ENCODE measurements around the gene TIMM44. TPM values are rescaled to one million over a fixed set of nuclear protein-coding genes. Genes with fewer than 3 reads are reported as not detected.
"Not testable (repeated sequence)": the region's sequence is repeated elsewhere in the genome, so short reads cannot be mapped to it uniquely, and the experiment has no call there.

TIMM44 gene
- total and polyA plus RNA-seq, 4 donors: 38.4 to 75.8 (median 53.0) TPM

GRCh38 chr19:7918615-7919421 lies 24.6 kb downstream of the TIMM44 start:
- 38 to 50% methylated on average over 42 of the region's 42 CpGs for WGBS, 2 donors
- peaks cover 0 to 44% (median 28%) of the 10 kb centered on the region in 3 donors for H3K27me3 ChIP-seq (ENCODE audit: control insufficient read depth in 3 of 3, insufficient read depth in 3 of 3, low read length in 2 of 3)
- DNase-seq (no peak), ATAC-seq (ENCODE audit: insufficient read depth, low FRiP score) (no peak)
- peaks cover 0 to 15% (median 8%) of the 10 kb centered on the region in 4 donors for H3K36me3 ChIP-seq (ENCODE audit: control insufficient read depth in 4 of 4, insufficient read depth in 4 of 4, low read length in 4 of 4)
- H3K4me3 ChIP-seq: no peak overlapping the region
- peaks cover 0 to 4% (median 0%) of the 10 kb centered on the region in 4 donors for H3K9me3 ChIP-seq (ENCODE audit: control insufficient read depth in 4 of 4, insufficient read depth in 3 of 4, low read length in 3 of 4)
- H3K9ac ChIP-seq (ENCODE audit: insufficient read depth in 1 of 2, low read length in 2 of 2): no peak overlapping the region
- no peak overlapping the region for H3K27ac ChIP-seq (ENCODE audit: low read depth in 1 of 2, low read length in 1 of 2)
- TF ChIP-seq CTCF (IDR thresholded peaks at IDR 0.05; ENCODE audit: control extremely low read depth, extremely low read depth): no peak
- peaks cover 0 to 33% (median 12%) of the 10 kb centered on the region in 5 donors for H3K4me1 ChIP-seq (ENCODE audit: control insufficient read depth in 5 of 5, insufficient read depth in 5 of 5, low read length in 5 of 5)

- peaks cover 0 to 15% (median 8%) of the 10 kb centered on the region in 4 donors for H3K36me3 ChIP-seq (ENCODE audit: control insufficient read depth in 4 of 4, insufficient read depth in 4 of 4, low read length in 4 of 4)
- not testable (repeated sequence) for DNase-seq; ATAC-seq (ENCODE audit: insufficient read depth, low FRiP score); H3K9ac ChIP-seq (ENCODE audit: insufficient read depth in 1 of 2, low read length in 2 of 2); H3K9me3 ChIP-seq (ENCODE audit: control insufficient read depth in 4 of 4, insufficient read depth in 3 of 4, low read length in 3 of 4); H3K4me3 ChIP-seq
- peaks cover 0 to 33% (median 12%) of the 10 kb centered on the region in 5 donors for H3K4me1 ChIP-seq (ENCODE audit: control insufficient read depth in 5 of 5, insufficient read depth in 5 of 5, low read length in 5 of 5)
- 27 to 29% methylated on average over 27 to 29 of the region's 29 CpGs for WGBS, 2 donors
- H3K27ac ChIP-seq (ENCODE audit: low read depth in 1 of 2, low read length in 1 of 2): peak overlapping the region in 1 of 2 donors; percentile 47
- H3K27me3 ChIP-seq (ENCODE audit: control insufficient read depth in 3 of 3, insufficient read depth in 3 of 3, low read length in 2 of 3): peaks cover 0 to 44% (median 28%) of the 10 kb centered on the region in 3 donors
Measured at GRCh38 chr19:7918062-7918614, 25.3 kb downstream of the TIMM44 start.

GRCh38 chr19:7917267-7918061 lies 26.0 kb downstream of the TIMM44 start:
- Histone ChIP-seq H3K4me3 (no peak overlapping the region), H3K9me3 (ENCODE audit: control insufficient read depth in 4 of 4, insufficient read depth in 3 of 4, low read length in 3 of 4) (peaks cover 0 to 9% (median 0%) of the 10 kb centered on the region in 4 donors), H3K9ac (ENCODE audit: insufficient read depth in 1 of 2, low read length in 2 of 2) (no peak overlapping the region), H3K4me1 (ENCODE audit: control insufficient read depth in 5 of 5, insufficient read depth in 5 of 5, low read length in 5 of 5) (peaks cover 0 to 33% (median 12%) of the 10 kb centered on the region in 5 donors), H3K27me3 (ENCODE audit: control insufficient read depth in 3 of 3, insufficient read depth in 3 of 3, low read length in 2 of 3) (peaks cover 0 to 44% (median 28%) of the 10 kb centered on the region in 3 donors), H3K36me3 (ENCODE audit: control insufficient read depth in 4 of 4, insufficient read depth in 4 of 4, low read length in 4 of 4) (peaks cover 0 to 14% (median 6%) of the 10 kb centered on the region in 4 donors), H3K27ac (ENCODE audit: low read depth in 1 of 2, low read length in 1 of 2) (peak overlapping the region in 1 of 2 donors; percentile 47)
- TF ChIP-seq CTCF (IDR thresholded peaks at IDR 0.05; ENCODE audit: control extremely low read depth, extremely low read depth): no peak
- 1 to 2% methylated on average over 59 to 71 of the region's 71 CpGs for WGBS, 2 donors
- ATAC-seq (ENCODE audit: insufficient read depth, low FRiP score) (no peak), DNase-seq (peak; percentile 52 to 70 (median 60))

All from lung (tissue), 12 donors.